ENCODE results near the gene SYTL2.
"Not testable (repeated sequence)": the region's sequence is repeated elsewhere in the genome, so short reads cannot be mapped to it uniquely, and the experiment has no call there.

Gene SYTL2, protein sequence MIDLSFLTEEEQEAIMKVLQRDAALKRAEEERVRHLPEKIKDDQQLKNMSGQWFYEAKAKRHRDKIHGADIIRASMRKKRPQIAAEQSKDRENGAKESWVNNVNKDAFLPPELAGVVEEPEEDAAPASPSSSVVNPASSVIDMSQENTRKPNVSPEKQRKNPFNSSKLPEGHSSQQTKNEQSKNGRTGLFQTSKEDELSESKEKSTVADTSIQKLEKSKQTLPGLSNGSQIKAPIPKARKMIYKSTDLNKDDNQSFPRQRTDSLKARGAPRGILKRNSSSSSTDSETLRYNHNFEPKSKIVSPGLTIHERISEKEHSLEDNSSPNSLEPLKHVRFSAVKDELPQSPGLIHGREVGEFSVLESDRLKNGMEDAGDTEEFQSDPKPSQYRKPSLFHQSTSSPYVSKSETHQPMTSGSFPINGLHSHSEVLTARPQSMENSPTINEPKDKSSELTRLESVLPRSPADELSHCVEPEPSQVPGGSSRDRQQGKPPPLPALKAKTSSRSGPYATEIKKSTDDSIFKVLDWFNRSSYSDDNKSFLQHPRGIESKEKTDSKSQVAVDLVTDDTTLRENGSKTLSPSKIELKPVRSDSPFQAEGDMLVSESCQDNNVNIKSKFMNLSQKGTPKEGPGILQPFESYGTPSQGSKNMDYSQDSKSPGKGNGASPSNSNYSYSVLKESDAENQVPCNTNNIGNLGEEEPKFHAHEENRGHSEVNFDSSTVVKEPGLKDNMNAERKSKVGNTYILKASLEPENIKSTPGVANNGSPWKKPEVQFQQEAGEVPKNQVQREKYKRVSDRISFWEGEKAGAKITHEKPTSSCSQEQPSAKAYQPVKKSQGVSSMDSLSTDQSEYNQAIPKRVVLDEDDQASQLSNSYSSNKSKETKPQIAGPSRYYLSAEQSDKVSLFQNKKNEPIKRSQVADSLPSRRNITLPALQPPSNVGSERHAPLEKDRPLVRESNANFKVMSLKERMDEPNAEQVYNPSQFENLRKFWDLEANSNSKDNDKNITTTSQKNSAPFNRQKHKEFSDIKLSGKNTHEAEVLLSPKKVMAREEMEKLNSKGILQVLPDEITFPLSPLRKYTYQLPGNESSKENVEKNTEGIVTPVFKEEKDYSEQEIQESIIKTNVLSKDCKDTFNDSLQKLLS (N-terminal part only)

DNA sequence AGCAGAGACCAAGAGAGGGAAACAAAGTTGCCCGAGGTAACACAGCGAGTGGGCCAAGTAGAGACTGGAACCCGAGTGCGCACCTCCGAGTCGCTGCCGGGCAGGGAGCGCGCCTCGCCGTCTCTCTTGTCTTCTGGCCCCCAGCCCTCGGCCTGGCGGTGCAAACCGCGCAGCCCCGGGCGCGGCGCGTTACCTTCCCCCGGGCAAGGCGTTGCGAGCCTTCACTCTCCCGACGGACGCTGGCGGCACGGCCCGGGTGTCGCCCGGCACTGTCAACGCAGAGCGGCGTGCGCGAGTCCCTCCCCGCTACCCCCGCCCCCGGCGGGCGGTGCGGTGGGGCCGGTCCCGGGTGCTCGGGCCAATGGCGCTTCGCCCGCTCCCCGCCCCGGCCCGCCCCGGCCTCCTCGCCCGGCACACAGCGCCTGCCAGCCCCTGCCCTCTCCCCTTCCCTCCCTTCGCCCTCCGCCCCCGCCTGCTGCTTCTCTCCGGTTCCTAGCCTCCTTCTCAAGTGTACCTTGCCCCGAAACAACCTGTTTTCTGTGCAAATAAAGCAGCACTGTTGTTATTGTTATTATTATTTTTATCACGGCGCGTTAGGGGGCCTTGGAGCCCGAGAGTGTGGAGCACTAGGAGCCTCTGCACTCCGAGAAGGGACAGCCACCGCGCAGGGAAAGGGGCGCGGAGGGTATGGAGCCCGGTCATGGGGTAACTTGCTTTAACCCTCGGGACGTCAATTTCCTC, at the start of gene SYTL2:
Gene SYTL2, minus strand, starts transcription at position 271 of the 741 bp plus-strand sequence. CDS start 53,416 bp downstream, outside the sequence.
- DNase-seq (ENCODE audit: low read depth) = no peak
- H3K4me3 ChIP-seq (ENCODE audit: low read depth, low read length) = peak within 1 kb of the TSS; percentile 57

DNA sequence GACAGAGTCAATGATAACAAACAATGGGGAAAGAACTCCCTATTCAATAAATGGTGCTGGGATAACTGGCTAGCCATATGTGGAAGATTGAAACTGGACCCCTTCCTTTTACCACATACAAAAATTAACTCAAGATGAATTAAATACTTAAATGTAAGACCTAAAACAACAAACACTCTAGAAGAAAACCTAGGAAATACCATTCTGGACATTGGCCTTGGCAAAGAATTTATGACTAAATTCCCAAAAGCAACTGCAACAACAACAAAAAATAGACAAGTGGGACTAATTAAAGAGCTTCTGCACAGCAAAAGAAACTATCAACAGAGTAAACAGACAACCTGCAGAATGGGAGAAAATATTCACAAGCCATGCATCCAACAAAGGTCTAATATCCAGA, 48.6 kb upstream of the SYTL2 start:
- not testable (repeated sequence) for H3K4me3 ChIP-seq (ENCODE audit: low read depth, low read length); DNase-seq (ENCODE audit: low read depth)

DNA sequence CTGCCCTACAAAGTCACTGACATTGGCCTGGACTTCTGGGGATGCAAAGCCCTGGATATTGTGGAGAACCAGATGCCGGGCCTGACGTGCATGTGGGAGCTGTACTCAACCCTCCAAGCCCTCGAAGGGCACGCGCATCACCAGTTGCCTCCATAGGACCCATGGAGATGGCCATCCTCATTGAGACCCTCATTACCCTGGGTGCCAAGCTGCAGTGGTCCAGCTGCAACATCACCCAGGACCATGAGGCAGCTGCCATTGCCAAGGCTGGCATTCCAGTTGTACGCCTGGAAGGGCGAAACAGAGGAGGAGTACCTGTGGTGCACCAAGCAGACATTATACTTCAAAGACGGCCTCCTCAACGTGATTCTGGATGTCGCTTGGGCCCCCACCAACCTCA, 46.2 kb upstream of the SYTL2 start:
- DNase-seq (ENCODE audit: low read depth) = no peak
- no peak overlapping the region for H3K4me3 ChIP-seq (ENCODE audit: low read depth, low read length)

DNA sequence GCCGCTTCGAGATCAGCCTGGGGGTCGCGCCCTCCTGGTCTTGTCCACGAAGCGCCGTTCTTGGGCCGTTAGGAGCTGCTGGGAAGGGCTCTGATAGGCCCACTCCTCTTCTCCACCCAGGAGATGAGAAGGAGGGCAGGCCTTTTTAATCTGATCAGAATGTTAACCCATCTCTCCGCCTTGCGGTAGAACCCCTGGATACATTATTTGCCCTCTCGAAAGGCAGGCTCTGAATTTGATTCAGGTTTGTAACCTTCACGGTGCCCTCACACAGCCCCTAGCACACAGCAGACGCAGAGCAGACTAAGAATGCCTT, 44.4 kb upstream of the SYTL2 start, which contains the start of gene CCDC83:
Gene CCDC83, plus strand, starts transcription at position 43 of the 316 bp plus-strand sequence. CDS start 9,741 bp downstream, outside the sequence.
- no peak for DNase-seq (ENCODE audit: low read depth)
- peak within 1 kb of the TSS; percentile 58 for H3K4me3 ChIP-seq (ENCODE audit: low read depth, low read length)

DNA sequence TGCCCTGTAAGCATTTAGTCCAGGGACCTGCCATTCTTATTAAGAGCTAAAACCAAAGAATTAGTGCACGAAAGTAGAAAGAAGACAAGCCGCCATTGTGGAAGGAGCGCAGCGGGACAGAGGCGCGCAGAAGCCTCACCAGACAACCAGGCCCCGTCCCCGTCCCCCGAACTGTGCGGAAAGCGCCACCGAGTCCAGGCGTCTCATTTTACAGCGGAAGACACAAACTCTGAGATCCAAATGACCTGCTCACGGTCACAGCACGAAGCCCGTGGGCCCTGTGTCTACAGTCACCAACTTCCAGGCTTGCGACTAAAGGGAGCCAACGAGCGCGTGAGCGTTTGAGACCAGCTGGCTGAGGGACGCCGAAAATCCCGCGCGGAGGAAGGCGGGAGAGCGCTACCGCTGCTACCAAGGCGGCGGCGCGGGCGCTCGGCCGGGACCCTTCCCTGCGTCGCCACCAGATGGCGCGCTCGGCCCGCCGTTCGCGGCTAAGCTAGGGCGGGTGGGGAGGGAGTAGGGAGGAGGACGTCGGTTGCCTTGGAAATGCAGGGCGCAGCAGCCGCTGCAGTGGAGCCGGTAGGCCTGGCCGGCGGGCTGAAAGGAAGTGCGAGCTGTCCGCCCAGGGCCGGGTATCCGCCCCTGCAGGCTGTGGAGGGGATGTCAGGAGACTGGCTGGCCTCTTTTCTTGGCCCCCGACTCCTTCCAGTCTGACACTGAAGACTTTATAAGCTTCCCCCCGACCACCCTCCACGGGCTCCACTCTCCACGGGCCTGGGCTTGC, 43.8 kb upstream of the SYTL2 start:
- DNase-seq (ENCODE audit: low read depth) = peak; percentile 69
- H3K4me3 ChIP-seq (ENCODE audit: low read depth, low read length) = peak overlapping the region; percentile 58

DNA sequence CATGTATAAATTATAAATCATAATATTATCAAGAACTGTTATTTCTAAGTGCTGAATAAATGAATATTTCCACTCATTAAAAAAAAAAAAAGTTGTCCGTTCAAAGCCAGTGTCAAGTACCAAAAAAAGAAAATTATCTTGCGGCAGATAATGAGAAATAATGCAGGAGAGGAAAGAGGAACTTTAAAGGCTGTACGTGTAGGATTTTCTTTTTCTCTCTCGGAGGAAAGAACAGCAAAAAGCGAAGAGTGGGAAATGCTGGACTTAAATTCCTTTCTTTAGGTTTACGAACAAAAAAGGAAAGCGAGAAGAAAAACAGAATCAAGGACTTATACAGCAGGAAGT, 43.2 kb upstream of the SYTL2 start:
- DNase-seq (ENCODE audit: low read depth) = no peak
- H3K4me3 ChIP-seq (ENCODE audit: low read depth, low read length) = peak overlapping the region; percentile 58

DNA sequence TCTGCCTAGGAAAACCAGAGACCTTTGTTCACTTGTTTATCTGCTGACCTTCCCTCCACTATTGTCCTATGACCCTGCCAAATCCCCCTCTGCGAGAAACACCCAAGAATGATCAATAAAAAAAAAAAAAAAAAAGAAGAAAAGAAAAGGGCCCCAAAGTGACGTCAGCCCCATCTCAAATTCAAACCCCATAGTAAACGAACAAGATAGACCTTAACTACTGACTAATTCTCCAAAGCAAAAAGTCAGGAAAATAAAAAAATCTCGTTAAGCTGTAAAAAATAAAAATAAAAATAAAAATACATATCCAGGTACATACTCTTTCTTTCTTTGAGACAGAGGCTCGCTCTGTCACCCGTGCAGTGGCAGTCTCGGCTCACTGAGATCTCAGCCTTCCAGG, 42.6 kb upstream of the SYTL2 start:
- DNase-seq (ENCODE audit: low read depth); H3K4me3 ChIP-seq (ENCODE audit: low read depth, low read length): not testable (repeated sequence)

DNA sequence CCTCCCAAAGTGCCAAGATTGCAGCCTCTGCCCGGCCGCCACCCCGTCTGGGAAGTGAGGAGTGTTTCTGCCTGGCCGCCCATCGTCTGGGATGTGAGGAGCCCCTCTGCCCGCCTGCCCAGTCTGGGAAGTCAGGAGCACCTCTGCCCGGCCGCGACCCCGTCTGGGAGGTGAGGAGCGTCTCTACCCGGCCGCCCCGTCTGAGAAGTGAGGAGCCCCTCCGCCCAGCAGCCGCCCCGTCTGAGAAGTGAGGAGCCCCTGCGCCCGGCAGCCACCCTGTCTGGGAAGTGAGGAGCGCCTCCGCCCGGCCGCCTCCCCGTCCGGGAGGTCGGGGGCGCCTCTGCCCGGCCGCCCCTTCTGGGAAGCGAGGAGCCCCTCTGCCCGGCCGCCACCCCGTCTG, 41.8 kb upstream of the SYTL2 start:
- not testable (repeated sequence) for DNase-seq (ENCODE audit: low read depth); H3K4me3 ChIP-seq (ENCODE audit: low read depth, low read length)

DNA sequence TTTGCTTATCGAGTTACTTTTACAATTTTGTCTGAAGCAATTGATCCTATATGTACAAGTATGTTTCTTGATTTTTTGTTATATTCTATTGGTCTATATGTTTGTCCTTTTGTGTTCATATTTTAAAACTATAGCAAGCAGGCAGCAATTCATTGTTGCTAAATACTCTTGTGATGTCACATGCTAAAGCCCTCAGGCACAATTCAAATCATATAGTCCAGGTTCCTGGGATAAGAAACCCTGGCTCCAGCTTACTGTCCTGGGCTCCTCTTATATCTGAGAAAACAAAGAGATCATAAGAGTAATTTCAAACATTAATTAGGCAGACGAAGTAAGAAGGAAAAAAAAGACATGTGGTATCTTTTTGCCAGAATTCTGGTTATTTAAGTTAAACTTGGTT, 37.6 kb upstream of the SYTL2 start:
- no peak for DNase-seq (ENCODE audit: low read depth)
- no peak overlapping the region for H3K4me3 ChIP-seq (ENCODE audit: low read depth, low read length)

DNA sequence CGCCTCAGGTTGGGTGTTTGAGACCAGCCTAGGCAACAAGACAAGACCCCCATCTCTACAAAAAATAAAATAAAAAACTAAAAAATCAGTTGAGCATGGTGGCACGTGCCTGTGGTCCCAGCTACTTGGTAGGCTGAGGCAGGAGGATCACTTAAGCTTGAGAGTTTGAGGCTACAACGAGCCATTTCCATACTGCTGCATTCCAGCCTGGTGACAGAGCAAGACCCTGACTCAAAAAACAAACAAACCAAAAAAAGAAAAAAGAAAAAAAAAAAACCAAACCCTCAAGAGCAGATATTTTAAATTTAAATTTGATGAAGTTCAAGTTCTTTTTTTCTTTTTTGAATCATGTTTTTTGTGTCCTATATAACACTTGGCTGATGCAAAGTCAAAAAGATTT, 37.1 kb upstream of the SYTL2 start:
- no peak overlapping the region for H3K4me3 ChIP-seq (ENCODE audit: low read depth, low read length)
- no peak for DNase-seq (ENCODE audit: low read depth)

DNA sequence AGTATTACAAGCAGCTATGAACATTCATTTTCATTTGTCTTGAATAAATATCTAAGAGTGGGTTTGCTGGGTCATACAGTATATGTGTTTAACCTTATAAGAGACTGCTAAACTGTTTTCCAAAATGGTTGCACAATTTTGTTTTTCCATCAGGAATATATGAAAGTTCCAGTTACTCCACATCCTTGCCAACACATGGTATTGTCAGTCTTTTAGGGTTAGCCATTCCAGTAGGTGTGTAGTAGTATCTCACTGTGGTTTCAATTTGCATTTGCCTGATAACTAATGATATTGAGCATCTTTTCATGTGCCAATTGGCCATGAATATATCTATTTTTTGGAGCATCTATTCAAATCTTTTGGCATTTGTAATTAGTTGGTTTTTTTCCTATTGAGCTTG, 36.5 kb upstream of the SYTL2 start:
- no peak overlapping the region for H3K4me3 ChIP-seq (ENCODE audit: low read depth, low read length)
- no peak for DNase-seq (ENCODE audit: low read depth)

DNA sequence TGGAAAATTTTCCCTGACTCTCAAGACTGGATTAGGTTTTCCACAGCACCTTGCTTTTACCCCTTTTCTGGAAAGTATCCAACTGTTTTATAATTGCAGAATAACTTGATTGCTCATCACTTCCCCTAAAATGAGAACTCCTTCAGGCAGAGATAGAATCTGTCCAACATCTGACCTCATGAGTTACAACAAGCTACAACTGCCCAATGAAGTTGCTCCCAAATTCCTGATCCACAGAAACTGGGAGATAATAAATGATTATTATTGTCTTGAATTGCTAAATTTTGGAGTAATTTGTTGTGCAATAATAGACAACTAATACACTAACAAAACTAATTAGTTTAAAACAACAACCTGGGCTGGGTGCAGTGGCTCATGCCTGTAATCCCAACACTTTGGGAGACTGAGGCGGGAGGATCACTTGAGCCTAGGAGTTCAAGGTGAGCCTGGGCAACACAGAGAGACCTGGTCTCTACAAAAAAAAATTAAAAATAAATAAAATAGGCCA, 34.2 kb upstream of the SYTL2 start:
- no peak for DNase-seq (ENCODE audit: low read depth)
- no peak overlapping the region for H3K4me3 ChIP-seq (ENCODE audit: low read depth, low read length)

DNA sequence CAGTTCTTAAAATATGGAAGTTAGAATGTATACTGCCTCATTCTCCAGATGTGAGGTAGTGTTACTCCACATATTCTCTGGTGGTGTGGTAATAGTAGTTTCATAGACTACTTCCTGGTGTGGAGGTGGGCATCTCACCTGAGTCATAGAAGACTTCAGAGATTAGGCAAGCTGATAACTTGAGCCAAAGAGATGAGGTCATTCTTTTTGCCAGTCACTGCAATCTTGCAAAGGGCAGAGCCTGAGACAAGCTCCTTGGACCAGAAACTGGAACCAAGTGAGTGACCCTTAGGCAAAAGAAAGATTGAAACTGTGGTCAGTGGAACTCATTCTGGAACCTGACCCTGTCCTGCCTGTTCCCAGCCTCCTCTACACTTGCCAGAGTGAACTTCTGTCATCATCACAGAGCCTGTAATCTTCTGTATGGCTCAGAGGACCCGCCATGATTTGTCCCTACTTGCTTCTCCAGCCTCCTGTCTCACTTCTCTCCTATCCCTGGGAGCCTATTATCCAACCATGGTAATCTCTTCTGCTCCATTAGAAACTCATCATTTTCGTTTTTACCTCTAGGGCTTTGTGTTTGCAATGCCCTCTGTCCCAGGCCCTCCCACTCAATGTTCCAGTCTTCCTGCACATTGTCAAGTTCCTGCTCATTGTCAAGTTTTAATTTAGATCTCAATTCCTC, 33.6 kb upstream of the SYTL2 start:
- no peak overlapping the region for H3K4me3 ChIP-seq (ENCODE audit: low read depth, low read length)
- no peak for DNase-seq (ENCODE audit: low read depth)

DNA sequence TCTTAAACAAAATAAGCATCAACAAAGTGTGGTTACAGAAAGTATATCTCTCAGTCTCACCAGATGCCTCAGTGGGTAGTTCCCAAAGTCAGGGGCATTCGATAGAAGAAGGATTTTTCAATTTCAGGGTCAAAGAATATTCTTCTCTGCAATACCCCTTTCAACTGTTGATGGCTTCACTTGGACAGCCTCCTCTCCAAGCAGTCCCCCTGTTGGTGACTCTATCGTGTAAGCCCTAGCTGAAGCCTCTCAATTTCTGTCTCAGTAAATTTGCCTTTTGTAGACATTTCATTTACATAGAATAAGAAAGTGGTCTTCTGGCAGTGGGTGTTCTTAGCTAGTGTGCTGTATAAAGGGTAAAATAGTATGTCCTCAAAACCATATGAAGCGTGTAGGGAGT, 33.0 kb upstream of the SYTL2 start:
- H3K4me3 ChIP-seq (ENCODE audit: low read depth, low read length) = no peak overlapping the region
- DNase-seq (ENCODE audit: low read depth) = no peak

DNA sequence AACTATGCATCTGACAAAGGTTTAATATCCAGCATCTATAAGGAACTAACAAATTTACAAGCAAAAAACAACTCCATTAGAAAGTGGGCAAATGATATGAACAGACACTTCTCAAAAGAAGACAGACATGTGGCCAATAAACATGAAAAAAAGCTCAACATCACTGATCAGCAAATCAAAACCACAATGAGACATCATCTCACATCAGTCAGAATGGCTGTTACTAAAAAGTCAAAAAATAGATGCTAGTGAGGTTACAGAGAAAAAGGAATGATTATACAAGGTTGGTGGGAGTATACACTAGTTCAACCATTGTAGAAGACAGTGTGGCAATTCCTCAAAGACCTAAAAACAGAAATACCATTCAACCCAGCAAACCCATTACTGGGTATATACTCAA, 30.0 kb upstream of the SYTL2 start:
- not testable (repeated sequence) for H3K4me3 ChIP-seq (ENCODE audit: low read depth, low read length); DNase-seq (ENCODE audit: low read depth)

DNA sequence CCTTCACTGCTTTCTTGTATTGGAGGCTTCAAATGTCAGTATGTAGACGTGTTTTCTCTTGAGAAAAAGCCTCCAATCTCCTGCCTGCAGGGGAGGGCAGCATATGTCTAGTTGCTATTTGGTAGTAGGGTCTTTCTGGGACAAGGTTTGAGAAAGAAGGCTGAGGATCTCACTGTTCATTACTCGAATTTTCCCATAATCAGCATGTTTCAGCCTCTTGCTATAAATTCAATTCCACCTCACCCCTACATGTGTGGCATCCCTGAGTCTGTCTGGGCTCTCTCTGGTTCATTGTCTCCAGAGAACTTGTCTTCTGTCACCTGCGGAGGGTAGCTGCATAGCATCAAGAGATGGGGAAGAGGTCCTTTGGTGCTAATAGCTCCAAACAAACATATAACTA, 24.8 kb upstream of the SYTL2 start:
- H3K4me3 ChIP-seq (ENCODE audit: low read depth, low read length) = no peak overlapping the region
- no peak for DNase-seq (ENCODE audit: low read depth)

DNA sequence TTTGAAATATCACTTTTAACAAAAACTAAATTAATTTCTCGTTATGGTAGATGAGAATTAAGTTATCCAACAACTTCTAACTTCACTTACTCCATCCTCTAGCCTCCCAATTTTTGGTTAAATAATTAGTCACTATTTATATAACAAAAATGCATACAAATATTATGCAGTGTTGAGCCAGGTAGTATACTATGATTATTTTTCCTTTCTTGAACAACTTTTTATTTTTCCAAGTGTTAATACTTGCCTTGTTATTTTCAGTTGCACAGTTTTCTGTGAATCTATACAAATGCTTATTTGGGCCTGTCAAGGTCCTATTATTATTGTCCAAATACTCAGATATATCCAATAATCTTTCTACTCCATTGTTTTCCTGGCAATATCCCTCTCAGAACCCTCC, 24.3 kb upstream of the SYTL2 start:
- DNase-seq (ENCODE audit: low read depth) = no peak
- H3K4me3 ChIP-seq (ENCODE audit: low read depth, low read length) = no peak overlapping the region

DNA sequence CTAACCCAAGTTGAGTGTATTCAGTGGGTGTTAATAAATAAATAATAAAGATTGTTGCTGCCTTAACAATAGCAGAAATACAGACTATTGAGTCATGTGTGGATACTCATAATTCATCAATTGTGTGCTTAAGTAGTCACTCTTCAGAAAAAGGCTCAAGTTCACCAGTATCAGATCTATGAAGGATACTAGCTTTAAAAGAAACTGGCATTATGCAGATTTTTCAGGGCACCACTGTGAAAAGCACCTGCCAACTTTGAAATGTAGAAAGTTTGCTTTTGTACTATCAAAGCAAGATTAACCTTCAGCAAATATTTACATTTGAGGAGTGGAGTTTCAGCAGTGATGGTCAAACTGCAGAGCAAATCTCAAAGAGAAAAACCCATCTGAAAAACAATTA, 20.1 kb upstream of the SYTL2 start:
- H3K4me3 ChIP-seq (ENCODE audit: low read depth, low read length) = no peak overlapping the region
- no peak for DNase-seq (ENCODE audit: low read depth)

Data from skeletal muscle cell (primary cell).